ENCODE measurements around the gene PHACTR1. TPM values are rescaled to one million over a fixed set of nuclear protein-coding genes. Genes with fewer than 3 reads are reported as not detected.

The PHACTR1 gene
- total RNA-seq, 1 donor from 2014 or later, result 50.7 TPM

- H3K27ac Mint-ChIP-seq (ENCODE audit: unreplicated experiment), result peak overlapping the region; percentile 50
- peaks cover 9% of the 10 kb centered on the region for H3K4me1 Mint-ChIP-seq (ENCODE audit: low read depth, unreplicated experiment)
- TF ChIP-seq CTCF (IDR thresholded peaks at IDR 0.05; ENCODE audit: partially characterized antibody, unreplicated experiment), result no peak
- DNase-seq, result no peak
- H3K27me3 Mint-ChIP-seq (ENCODE audit: unreplicated experiment), result no peaks in the 10 kb centered on the region
- peaks cover 2% of the 10 kb centered on the region for H3K9me3 Mint-ChIP-seq (ENCODE audit: unreplicated experiment)
- peaks cover 6% of the 10 kb centered on the region for H3K36me3 Mint-ChIP-seq (ENCODE audit: unreplicated experiment)
- no peak overlapping the region for H3K4me3 Mint-ChIP-seq (ENCODE audit: unreplicated experiment)
Observed at GRCh38 chr6:13299403-13299821, 582.8 kb downstream of the PHACTR1 start.

GRCh38 chr6:13299918-13300317 is 583.4 kb downstream of the PHACTR1 start:
- H3K4me1 Mint-ChIP-seq (ENCODE audit: low read depth, unreplicated experiment), result peaks cover 9% of the 10 kb centered on the region

DNA sequence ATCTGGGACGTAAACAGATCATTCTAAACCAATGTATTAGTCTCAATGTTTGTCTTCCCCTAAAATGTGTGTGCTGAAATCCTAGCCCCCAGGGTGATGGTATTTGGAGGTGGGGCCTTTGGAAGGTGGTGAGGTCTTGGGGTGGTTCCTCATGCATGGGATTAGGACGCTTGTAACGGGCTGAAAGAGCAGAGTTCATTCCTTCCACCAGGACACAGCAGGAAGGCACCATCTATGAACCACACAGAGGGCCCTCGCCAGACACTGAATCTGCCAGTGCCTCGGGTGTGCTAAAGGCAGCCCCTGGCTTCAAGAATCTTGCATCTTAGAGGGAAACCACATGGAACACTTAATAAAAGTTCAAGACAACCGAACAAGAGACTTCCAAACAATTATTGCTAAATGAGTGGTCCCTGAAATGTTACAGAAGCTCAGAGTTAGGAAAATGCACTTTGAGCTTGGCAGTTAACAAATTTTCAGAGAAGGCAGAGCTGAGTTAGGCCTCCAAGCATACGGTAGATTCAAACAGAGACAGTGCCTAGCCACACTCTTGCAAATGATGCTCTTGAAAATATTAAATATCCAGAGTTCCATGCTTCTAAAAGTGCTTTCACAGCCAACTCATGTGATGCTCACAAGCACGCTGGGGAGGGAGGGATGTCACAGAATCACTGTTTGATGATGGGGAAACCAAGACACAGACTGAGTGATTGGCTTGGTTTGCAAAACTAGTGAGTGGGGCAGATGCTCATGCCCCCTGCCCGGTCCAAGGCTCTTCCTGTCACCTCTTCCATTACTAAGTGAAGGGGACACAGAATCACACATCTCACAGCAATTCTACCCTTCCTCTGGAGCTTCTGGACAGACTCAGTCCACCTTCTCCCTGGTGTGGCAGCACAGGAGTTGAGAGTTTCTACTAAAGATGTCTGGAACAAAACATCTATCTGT is 584.4 kb downstream of the PHACTR1 start:
- Mint-ChIP-seq H3K36me3 (ENCODE audit: unreplicated experiment) (no peaks in the 10 kb centered on the region), H3K27me3 (ENCODE audit: unreplicated experiment) (no peaks in the 10 kb centered on the region), H3K4me3 (ENCODE audit: unreplicated experiment) (no peak overlapping the region), H3K9me3 (ENCODE audit: unreplicated experiment) (peaks cover 2% of the 10 kb centered on the region), H3K4me1 (ENCODE audit: low read depth, unreplicated experiment) (peaks cover 9% of the 10 kb centered on the region), H3K27ac (ENCODE audit: unreplicated experiment) (no peak overlapping the region)
- no peak for DNase-seq
- TF ChIP-seq CTCF (IDR thresholded peaks at IDR 0.05; ENCODE audit: partially characterized antibody, unreplicated experiment), result no peak

More at GRCh38 chr6:13299918-13300317, 583.4 kb downstream of the PHACTR1 start:
- H3K9me3 Mint-ChIP-seq (ENCODE audit: unreplicated experiment), result peaks cover 2% of the 10 kb centered on the region
- peaks cover under 1% of the 10 kb centered on the region for H3K36me3 Mint-ChIP-seq (ENCODE audit: unreplicated experiment)
- no peaks in the 10 kb centered on the region for H3K27me3 Mint-ChIP-seq (ENCODE audit: unreplicated experiment)
- H3K27ac Mint-ChIP-seq (ENCODE audit: unreplicated experiment), result no peak overlapping the region
- H3K4me3 Mint-ChIP-seq (ENCODE audit: unreplicated experiment), result no peak overlapping the region
- TF ChIP-seq CTCF (IDR thresholded peaks at IDR 0.05; ENCODE audit: partially characterized antibody, unreplicated experiment), result no peak
- no peak for DNase-seq

GRCh38 chr6:13302291-13302690 is 585.7 kb downstream of the PHACTR1 start:
- no peaks in the 10 kb centered on the region for H3K36me3 Mint-ChIP-seq (ENCODE audit: unreplicated experiment)
- no peak overlapping the region for H3K27ac Mint-ChIP-seq (ENCODE audit: unreplicated experiment)
- TF ChIP-seq CTCF (IDR thresholded peaks at IDR 0.05; ENCODE audit: partially characterized antibody, unreplicated experiment), result no peak
- H3K9me3 Mint-ChIP-seq (ENCODE audit: unreplicated experiment), result peaks cover 2% of the 10 kb centered on the region
- H3K27me3 Mint-ChIP-seq (ENCODE audit: unreplicated experiment), result no peaks in the 10 kb centered on the region
- peaks cover 5% of the 10 kb centered on the region for H3K4me1 Mint-ChIP-seq (ENCODE audit: low read depth, unreplicated experiment)
- H3K4me3 Mint-ChIP-seq (ENCODE audit: unreplicated experiment), result no peak overlapping the region
- DNase-seq, result no peak

Data from glutamatergic neuron (in vitro differentiated cells).